Lower leg skin (tissue), 3 donors: ENCODE measurements around the gene ZNF692.

Source experiments
- CTCF ChIP-seq, 3 donors: fragments of 450-650 bp; IDR thresholded peaks; one replicate each; pipeline ENCODE4 v1.5.1; 2016; ENCODE audit warnings: antibody characterized with exemption in 3 of 3, mild to moderate bottlenecking in 3 of 3, moderate library complexity in 2 of 3
- POLR2A ChIP-seq, 2 donors: fragments of 450-650 bp; IDR thresholded peaks; one replicate each; pipeline ENCODE4 v1.6.1; 2016 to 2017; ENCODE audit warnings: antibody characterized with exemption in 2 of 2, mild to moderate bottlenecking in 1 of 2, moderate library complexity in 1 of 2

GRCh38 chr1:248825136-248825535, 33.7 kb downstream of the ZNF692 start:
- no peak for TF ChIP-seq CTCF (IDR thresholded peaks at IDR 0.05)
- no peak for TF ChIP-seq POLR2A (IDR thresholded peaks at IDR 0.05)
